ENCODE measurements around the gene ZC3H4.

- TF ChIP-seq CTCF (IDR thresholded peaks at IDR 0.05; ENCODE audit: extremely low read depth in 1 of 2, insufficient read depth in 1 of 2, low read depth in 1 of 2, low read length in 2 of 2) (no peak), POLR2A (IDR thresholded peaks at IDR 0.05; ENCODE audit: low read depth, low read length) (no peak), MAX (IDR thresholded peaks at IDR 0.05; ENCODE audit: insufficient read depth, insufficient read length) (no peak), EZH2 (IDR thresholded peaks at IDR 0.05; ENCODE audit: borderline replicate concordance, low read depth, low read length, severe bottlenecking) (no peak), FOS (IDR thresholded peaks at IDR 0.05; ENCODE audit: borderline replicate concordance, insufficient read depth, low read length) (no peak), MYC (IDR thresholded peaks at IDR 0.05; ENCODE audit: low read depth, low read length) (no peak), POLR2AphosphoS5 (IDR thresholded peaks at IDR 0.05; ENCODE audit: insufficient read depth, low read depth, low read length) (no peak)
These were observed 42.8 kb downstream of the ZC3H4 start for GRCh38 chr19:47070756-47071155.
